GM18502 (cell line): ENCODE results near the gene SPI1.

ENCODE experiments used
- ATAC-seq: cut with Tn5 transposase; IDR thresholded peaks from one replicate; pipeline ENCODE4 v1.9.1; 2021; ENCODE audit warnings: mild to moderate bottlenecking; ENCODE audit not compliant: unreplicated experiment, poor library complexity

Gene SPI1

DNA sequence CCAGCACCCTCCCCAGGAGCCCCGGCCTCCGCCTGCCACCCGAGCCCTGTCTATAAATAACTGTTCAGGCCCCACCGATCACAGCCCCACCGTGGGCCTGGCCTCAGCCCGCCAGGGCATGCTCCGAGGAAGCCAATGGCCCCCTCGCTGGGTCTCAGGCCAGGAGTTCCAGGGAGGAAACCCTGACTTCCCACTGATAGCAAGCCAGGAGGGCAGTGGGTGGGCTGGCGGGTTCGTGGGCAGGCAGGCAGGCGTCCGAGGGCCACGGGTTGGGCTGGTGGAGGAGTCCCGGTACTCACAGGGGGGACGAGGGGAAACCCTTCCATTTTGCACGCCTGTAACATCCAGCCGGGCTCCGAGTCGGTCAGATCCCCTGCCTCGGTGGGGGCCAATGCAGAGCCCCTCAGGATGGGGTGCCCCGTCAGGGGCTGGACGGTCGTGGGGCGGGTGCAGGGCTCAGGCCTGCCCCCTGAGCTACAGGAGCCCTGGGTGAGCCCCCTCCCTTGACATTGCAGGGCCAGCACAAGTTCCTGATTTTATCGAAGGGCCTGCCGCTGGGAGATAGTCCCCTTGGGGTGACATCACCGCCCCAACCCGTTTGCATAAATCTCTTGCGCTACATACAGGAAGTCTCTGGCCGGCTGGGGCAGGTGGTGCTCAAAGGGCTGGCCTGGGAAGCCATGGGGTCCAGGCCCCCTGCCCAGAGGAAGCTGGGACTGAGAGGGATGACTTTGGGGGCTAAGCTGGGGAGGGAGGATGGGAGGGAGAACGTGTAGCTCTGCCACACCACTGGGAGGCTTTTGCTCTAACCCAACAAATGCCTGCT lies at the start of gene SPI1:
TSS of gene SPI1 (minus strand) at position 538 of the 826 bp plus-strand sequence. CDS start at position 344, 194 bp downstream.
- ATAC-seq: peak; percentile 82

DNA sequence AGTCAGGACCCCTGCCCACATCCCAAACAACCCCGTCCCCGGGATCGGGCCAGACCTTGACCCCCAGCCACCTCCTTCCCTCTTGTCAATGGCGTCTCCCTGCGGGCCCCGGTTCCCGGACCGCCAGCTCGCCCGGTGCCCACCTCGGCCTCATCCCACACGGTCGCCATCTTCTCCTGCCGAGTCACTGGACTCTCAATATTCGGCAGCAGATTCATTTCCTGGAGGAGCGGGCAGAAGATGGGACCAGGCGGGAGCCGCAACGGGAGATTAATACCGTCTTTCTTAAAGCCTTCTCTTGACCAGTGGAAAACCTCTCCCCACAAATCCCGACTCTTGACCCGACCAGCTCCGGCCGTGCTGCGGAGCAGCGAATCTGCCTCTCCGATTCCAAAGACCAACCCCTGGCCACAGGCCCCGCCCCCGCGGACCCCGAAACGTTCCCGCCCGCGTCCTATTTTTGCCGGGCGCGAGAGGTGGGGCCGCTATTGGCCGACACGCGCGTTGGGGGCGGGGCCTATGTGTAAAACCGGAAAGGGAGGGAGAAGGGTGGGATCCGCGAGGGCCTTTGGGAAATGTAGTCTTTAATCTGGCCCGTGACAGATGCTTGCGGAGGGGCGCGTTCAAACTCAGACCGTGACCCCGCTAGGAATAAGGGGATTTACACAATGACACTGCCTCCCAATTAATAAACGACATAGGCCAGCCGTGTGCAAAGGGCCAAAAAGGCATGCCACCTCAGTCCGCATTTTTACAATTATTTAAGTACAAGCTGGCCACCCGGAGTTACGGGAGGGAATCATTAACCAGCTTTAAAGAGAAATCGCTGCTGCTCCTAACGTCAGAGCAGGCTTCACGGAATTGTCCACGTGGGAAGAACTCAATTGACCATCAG lies 48.0 kb upstream of the SPI1 start, which contains the start of gene PSMC3:
TSS of gene PSMC3 (minus strand) at position 378 of the 895 bp plus-strand sequence. CDS start at position 218, 160 bp downstream.
- peak; percentile 90 for ATAC-seq

- ATAC-seq: no peak
Observed at GRCh38 chr11:47425611-47426010, 47.3 kb upstream of the SPI1 start.

DNA sequence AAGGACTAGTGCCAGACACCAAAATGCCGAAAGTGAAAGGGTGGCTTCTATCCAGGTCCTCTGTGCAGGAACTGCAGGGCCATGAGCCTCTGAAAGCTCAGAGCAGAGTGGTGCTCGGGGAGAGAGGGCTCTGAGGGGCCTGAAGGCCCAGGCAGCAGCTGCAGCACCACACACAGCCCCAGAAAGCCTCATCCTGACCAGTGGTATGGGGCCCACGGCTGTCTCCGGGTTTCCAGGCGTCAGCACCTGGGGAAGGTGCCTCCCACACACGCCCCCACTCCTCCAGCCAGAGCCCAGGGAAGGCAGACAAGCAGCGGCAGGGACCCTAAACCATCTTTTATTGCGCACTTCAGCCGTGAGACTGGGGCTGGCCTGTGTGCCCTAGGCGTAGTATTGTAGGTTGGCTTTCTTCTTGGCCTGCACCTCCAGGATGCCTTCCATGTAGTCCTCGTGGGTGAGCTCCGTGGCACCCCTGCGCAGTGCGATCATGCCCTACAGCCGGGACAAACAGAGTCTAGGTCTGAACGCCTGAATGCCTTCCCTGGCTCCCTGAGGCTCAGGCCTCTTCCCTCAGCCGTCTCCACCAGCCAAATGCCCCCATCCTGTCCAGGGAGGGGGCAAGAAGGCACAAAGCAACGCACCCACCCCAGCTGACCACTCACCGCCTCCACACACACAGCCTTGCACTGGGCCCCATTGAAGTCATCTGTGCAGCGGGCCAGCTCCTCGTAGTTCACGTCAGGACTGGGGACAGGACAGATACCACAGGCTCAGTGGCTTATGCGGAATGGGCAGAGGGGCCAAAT lies 40.3 kb upstream of the SPI1 start:
- no peak for ATAC-seq

DNA sequence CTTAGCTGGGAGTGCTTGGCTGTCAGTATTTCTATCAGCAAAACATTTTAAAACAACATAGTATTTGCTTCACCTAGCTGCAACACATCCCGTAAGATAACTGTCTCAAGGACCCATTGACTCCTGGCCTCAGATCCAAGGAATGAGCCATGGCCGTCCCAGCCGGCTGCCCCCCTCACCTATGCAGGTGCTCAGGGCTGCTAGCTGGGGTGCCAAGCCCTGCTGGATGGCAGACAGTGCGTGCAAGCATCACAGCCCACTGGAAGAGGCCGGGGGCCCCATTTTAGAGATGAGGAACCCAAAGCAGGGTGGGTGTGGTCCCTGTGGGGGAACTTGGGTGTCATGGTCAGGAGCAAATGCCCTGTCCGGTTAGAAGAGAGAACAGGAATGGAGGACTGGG lies 39.4 kb upstream of the SPI1 start:
- ATAC-seq: no peak

- no peak for ATAC-seq
Observed at GRCh38 chr11:47415949-47416472, 37.7 kb upstream of the SPI1 start.

GRCh38 chr11:47415091-47415854 lies 36.9 kb upstream of the SPI1 start:
- ATAC-seq: no peak

GRCh38 chr11:47414685-47415070 lies 36.3 kb upstream of the SPI1 start:
- ATAC-seq: no peak

DNA sequence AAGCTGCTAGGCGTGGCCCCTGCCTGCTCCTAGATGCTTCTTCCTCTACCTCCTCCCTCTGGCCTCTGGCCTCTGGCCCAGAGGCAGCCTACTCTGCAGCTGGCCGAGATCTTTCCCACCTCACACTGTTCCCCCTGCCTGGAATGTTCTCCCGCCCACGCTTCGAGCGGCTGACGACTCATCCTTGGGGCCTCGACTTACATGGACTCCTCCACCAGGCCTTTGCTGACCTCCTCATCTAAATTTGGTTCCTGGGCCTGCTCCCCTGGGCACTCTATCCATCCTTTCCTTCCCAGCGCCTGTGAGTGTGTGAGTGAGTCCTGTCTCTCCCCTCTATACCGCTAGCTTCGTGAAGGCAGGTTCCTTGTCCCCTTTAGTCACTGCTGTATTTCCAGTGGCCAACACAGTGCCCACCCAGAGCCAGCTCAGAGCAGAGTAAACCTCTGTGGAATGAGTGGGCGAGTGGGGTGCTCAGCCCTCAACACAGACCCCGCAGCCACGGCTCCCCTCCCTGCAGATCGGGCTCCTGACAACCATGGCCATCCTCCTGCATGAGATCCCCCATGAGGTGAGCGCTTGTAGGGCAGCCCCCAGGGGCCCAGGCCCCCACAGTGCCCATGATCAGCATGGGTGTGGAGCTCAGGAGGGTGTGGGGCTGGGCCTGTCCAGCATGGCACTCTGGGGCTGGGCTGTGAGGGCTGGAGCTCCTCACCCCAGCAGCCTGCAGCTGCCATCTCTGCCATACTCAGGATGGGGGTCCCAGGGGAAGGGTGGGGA lies 35.7 kb upstream of the SPI1 start:
- no peak for ATAC-seq

GRCh38 chr11:47413351-47413750 lies 35.0 kb upstream of the SPI1 start:
- ATAC-seq: no peak

GRCh38 chr11:47411884-47412746 lies 33.8 kb upstream of the SPI1 start:
- no peak for ATAC-seq

DNA sequence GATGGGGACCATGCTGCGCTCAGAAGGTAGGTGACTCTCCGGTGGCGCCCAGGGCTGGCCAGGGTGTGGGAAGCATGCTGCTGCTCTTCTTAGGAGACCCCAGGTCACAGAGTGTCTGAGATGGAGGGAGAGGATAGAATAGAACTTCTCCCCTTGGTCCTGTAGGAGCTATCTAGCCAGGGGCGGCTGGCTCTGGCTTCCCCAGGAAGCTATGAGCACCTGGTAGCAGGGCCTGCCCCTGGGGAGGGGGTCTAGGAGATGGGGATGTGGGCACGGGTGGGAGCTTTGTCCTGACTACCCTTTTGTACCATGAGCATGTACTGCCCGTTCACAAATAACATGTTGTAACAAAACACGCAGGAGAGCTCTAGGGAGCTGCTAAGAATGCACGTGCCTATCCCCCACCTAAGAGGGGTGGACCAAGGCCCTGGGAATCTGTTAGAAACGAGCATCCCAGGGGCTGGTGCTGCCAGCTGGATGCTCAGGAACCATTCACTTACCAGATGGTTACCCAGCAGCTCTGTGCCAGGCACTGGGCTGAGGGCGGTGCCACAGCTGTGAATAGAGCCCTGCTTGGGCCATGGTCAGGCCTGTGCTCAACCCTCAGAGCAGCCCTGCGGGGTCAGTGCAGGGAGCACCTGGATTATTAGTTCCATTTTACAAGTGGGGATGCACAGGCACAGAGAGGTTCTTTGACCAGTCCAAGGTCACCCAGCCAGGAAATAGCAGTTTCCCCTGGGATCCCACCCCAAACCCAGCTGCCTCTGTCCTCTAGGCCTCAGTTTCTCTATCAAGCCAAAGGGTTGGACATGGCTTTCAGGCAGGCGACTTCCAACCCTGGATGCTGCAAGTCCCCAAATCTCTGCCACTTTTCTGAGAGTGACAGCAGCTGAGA lies 32.3 kb upstream of the SPI1 start:
- ATAC-seq: no peak

GRCh38 chr11:47409440-47410369 lies 31.4 kb upstream of the SPI1 start:
- no peak for ATAC-seq

DNA sequence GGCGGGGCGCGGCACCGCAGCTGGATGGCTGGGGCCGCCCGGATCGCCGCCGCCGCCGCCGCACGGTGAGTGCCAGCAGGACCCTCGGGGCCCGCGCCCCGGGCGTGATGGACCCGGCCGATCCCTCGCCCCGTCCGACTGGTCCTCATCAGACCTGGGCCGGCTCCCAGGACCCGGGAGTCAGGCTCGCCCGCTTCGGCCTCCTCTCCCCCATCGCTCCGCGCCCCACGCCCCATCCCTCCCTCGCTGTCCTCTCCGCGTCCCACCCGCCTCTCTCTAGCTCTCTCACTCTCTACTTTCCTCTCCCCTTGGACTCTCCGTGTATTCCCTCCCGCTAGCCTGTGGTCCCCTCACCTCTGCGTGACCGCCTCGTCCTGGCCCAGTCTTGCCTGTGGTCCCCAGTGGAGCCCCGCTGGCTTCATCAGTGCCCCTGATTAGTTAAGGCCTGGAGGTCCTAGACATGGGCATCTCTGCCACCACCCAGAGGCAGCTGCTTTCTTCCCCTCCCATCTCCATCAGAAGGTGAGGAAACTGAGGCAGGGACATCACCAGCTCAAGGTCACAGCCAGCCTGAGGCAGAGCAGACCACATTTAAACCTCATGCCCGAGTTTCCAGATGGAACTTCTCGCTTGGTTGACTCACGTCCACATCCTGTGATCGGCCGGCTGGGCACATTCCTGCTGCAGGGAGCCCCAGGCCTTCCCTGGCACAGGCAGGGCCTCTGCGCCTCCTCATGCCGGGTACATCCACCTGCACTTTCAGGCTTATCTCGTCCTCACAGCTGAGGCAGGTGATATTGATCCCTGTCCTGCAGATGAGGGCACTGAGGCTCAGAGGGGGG lies 30.5 kb upstream of the SPI1 start:
- ATAC-seq: no peak
